NCI-H1694 treated with DMSO at 0.1 percent for 48 hours (cell line): ENCODE measurements around the gene RFX8.
"Not testable (repeated sequence)": the region's sequence is repeated elsewhere in the genome, so short reads cannot be mapped to it uniquely, and the experiment has no call there.

ENCODE experiments used
- DNase-seq: peaks from one replicate; lab custom pipeline; 2025; lab: John Stamatoyannopoulos, UW

The RFX8 gene

GRCh38 chr2:101440127-101440738 lies 34.7 kb downstream of the RFX8 start:
- no peak for DNase-seq

GRCh38 chr2:101439716-101440115 lies 35.2 kb downstream of the RFX8 start:
- no peak for DNase-seq

GRCh38 chr2:101438555-101438954 lies 36.4 kb downstream of the RFX8 start:
- not testable (repeated sequence) for DNase-seq

GRCh38 chr2:101435001-101435862 lies 39.7 kb downstream of the RFX8 start:
- no peak for DNase-seq

DNA sequence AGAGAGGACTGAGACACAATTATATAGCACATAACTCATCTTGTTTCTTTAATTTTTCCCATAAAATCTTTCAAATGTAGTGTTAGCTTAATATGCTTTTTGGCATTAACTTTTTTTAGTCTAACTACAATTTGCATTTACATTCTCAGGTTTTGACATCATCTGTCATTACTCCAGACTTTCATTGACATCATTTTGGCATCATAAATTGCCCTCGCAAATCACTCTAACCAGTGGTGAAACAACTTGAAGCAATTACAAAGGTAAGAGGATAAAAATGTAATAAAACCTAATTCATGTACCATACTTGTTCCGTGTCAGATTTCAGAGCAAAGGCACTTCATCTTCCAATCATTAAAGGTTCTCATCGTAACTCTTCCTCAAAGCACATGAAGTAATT lies 41.4 kb downstream of the RFX8 start:
- DNase-seq = no peak

DNA sequence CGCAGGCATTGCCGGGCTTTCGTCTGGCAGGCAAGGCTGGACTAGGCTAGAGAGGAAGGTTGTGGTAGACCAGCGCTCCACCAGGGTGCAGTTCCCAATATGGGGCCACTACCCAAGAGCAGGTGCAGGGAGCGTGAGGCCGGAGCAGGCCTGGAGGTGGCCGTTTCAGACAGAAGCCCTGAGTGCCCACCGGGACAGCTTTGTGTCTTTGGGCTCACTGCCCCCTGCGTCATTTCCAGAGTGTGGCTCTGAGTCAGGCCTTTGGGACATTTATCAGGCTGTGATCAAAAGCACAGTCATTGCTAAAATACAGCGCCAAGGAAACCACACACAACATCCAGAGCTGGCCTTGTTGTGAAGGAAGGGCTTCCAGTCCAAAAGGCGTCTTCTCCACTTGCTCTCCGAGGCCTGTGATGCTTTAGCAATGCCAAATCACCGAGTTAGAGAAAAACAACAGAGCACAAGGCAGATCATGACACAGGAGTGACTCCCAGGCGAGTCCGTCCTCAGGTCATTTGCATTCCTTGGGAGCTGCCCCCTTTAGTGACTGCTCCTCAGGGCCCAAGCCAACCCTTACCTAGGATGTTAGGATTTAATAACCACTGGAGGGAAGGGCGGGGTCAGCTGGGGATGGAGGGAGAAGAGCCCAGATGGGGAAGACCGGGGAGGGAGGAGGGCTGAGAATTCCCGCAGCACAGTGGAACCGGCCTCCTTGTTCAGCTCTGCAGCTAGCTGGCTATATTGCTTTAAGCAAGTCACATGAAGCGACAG lies 42.3 kb downstream of the RFX8 start:
- DNase-seq = no peak

- DNase-seq = no peak
Observed at GRCh38 chr2:101431486-101431885, 43.4 kb downstream of the RFX8 start.

GRCh38 chr2:101430156-101430555 lies 44.8 kb downstream of the RFX8 start:
- no peak for DNase-seq

GRCh38 chr2:101429453-101429852 lies 45.5 kb downstream of the RFX8 start:
- DNase-seq = no peak

- DNase-seq = no peak
Observed at GRCh38 chr2:101428422-101429176, 46.3 kb downstream of the RFX8 start.

GRCh38 chr2:101427743-101428142 lies 47.2 kb downstream of the RFX8 start:
- no peak for DNase-seq

DNA sequence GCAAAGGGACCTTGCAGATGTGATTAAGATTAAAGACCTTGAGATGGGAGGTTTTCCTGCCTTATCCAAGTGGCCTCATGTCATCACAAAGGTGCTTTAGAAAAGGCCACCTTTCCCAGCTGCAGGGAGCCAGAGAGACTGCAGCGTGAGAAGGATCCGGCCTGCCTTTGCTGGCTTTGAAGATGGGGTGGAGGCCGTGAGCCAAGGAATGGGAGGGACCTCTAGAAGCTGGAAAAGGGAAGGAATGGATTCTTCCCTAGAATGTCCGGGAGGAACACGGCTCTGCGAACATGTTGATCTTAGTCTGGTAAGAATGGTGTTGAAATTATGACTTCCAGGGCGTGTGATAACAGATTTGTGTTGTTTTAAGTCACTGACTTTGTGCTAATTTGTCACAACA lies 47.7 kb downstream of the RFX8 start:
- DNase-seq = no peak

DNA sequence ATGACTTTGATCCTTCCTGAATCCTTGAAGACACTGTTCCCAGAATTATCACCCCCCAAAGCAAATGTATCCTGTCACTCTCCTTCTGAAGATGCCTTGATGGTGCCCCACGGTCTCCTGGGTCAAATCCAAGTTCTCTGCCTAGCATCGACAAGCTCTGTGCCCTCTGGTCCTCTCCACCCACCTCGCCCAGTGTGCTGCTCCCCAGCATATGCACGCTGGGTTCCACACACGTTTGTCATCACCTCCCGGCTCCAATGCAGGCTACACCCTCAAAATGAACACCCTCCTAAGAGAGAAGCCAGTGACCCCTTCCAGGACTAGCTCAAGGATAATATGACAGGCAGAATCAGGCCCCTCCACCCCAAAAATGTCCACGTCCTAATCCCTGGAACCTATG lies 48.1 kb downstream of the RFX8 start:
- DNase-seq = no peak

DNA sequence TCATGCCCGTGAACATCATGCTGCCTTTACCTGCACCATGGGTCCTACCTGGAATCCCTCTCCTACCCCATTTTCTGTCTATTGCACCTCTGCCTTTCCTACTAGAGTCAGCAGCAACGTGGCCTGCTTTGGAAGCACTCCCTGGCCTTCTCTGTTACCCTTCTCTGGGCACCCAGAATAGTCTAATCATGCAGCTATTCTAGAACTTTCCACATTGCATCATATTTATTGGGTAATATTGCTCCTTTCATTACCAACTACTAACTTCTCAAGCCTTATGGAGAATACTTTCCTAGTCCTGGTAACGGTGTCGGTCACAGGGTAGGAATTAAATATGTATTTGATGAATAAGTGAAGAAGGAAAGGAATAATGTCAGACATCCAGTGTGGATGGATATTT lies 54.3 kb downstream of the RFX8 start:
- no peak for DNase-seq

GRCh38 chr2:101419096-101419663 lies 55.7 kb downstream of the RFX8 start:
- DNase-seq = peak; percentile 73

GRCh38 chr2:101418460-101419095 lies 56.3 kb downstream of the RFX8 start:
- DNase-seq = no peak

GRCh38 chr2:101416609-101417008 lies 58.3 kb downstream of the RFX8 start:
- DNase-seq = no peak

- DNase-seq = no peak
Observed at GRCh38 chr2:101415884-101416283, 59.0 kb downstream of the RFX8 start.

DNA sequence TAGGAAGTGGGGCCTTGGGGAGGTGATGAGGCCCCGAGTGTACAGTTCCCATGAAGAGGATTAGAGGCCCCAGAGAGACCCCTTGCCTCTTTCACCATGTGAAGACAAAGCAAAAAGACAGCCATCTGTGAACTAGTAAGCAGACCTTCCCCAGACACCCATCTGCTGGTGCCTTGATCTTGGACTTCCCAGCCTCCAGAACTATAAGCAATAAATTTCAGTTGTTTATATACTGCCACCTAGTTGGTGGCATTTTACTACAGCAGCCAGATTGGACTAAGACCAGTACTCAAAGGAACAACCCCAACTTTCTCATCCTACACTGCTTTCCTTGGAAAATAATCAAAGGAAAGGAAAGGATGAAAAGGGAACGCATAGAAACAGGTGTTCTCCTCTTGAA lies 59.7 kb downstream of the RFX8 start:
- DNase-seq = no peak

- DNase-seq = no peak
Observed at GRCh38 chr2:101412092-101412694, 62.7 kb downstream of the RFX8 start.

- no peak for DNase-seq
Observed at GRCh38 chr2:101410746-101411145, 64.2 kb downstream of the RFX8 start.
